ENCODE results near the gene WDR38. TPM values are rescaled to one million over a fixed set of nuclear protein-coding genes. Genes with fewer than 3 reads are reported as not detected.

WDR38 gene
- total RNA-seq, 4 donors from 2014 or later: 0.33 to 1.5 (median 0.79) TPM; not detected in 1

DNA sequence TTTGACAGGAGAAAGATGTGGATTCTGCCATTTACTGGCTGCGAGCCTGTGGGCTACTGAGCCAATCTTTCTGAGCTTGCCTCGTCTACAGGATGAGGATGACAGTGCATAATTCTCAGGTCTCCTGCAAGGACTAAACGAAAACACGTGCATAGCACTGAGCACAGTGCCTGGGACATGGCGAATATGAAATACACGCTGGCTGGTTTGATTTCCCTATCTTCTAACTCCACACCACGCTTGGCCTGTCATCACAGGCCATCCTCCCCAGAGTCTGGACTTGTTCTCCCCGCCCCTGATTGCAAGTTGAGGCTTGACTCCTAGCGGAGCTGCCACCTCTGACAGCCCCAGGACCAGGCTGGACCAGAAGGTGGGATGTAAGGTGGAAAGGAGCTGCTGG, 46.6 kb downstream of the WDR38 start:
- 96 to 98% methylated on average over 9 of the region's 9 CpGs for WGBS, 2 donors
- no peaks in the 10 kb centered on the region for H3K9me3 ChIP-seq
- no peak overlapping the region for H3K27ac ChIP-seq
- H3K4me1 ChIP-seq: no peaks in the 10 kb centered on the region
- intact Hi-C loops (cut with DNase I): no loop called here
- TF ChIP-seq, protein P1, sequence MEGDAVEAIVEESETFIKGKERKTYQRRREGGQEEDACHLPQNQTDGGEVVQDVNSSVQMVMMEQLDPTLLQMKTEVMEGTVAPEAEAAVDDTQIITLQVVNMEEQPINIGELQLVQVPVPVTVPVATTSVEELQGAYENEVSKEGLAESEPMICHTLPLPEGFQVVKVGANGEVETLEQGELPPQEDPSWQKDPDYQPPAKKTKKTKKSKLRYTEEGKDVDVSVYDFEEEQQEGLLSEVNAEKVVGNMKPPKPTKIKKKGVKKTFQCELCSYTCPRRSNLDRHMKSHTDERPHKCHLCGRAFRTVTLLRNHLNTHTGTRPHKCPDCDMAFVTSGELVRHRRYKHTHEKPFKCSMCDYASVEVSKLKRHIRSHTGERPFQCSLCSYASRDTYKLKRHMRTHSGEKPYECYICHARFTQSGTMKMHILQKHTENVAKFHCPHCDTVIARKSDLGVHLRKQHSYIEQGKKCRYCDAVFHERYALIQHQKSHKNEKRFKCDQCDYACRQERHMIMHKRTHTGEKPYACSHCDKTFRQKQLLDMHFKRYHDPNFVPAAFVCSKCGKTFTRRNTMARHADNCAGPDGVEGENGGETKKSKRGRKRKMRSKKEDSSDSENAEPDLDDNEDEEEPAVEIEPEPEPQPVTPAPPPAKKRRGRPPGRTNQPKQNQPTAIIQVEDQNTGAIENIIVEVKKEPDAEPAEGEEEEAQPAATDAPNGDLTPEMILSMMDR (IDR thresholded peaks at IDR 0.05): no peak
- no peak for TF ChIP-seq POLR2A (IDR thresholded peaks at IDR 0.05)
- H3K36me3 ChIP-seq: peaks cover 25 to 28% of the 10 kb centered on the region in 2 donors
- no peaks in the 10 kb centered on the region for H3K27me3 ChIP-seq
- no peak overlapping the region for H3K4me3 ChIP-seq (replicated peaks in 1 of 3)
- no peak for DNase-seq

DNA sequence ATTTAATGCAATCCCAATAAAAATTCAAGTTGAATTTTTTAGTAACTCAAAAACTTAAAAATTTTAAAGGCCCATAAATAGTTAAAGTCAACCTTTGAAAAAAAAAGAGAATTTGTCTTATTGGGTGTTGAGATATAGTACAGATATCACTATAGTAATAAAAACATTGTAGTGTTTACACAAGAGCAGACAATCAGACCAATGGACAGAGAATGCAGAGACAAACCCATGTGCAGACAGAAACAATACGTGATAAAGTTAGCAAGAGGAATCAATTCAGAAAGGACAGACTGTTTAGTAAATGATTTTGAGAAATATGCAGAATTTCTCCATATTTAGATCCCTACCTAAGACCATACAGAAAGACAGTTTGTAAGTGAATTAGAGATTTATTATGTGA, 53.7 kb downstream of the WDR38 start:
- H3K4me3 ChIP-seq (replicated peaks in 1 of 3): no peak overlapping the region
- WGBS, 2 donors: 88 to 89% methylated on average over 1 of the region's 1 CpG
- TF ChIP-seq, protein P1 (IDR thresholded peaks at IDR 0.05): no peak
- no peak for TF ChIP-seq POLR2A (IDR thresholded peaks at IDR 0.05)
- H3K36me3 ChIP-seq: peaks cover 8 to 38% of the 10 kb centered on the region in 2 donors
- no peak overlapping the region for H3K27ac ChIP-seq
- H3K9me3 ChIP-seq: no peaks in the 10 kb centered on the region
- intact Hi-C loops (cut with DNase I): no loop called here
- no peaks in the 10 kb centered on the region for H3K4me1 ChIP-seq
- no peaks in the 10 kb centered on the region for H3K27me3 ChIP-seq
- no peak for DNase-seq

Small RNA genes lying within 50 kb of the gene (small RNA-seq; reads per million reads assigned to genes)
- not detected for gene RNU4-82P

Other genes starting within 250 kb of the WDR38 start
- 10 to 100 TPM; 15.3 to 25.0 (median 19.3) TPM for gene NR6A1, start 82.1 kb upstream of the WDR38 start, total RNA-seq
- gene OLFML2A, start 76.3 kb upstream of the WDR38 start, total RNA-seq: 10 to 100 TPM; 40.7 to 64.3 (median 50.2) TPM
- 1,000 to 10,000 TPM; 1,231 to 2,313 (median 2,047) TPM for gene RPL35, start 8.5 kb downstream of the WDR38 start, total RNA-seq
- gene ARPC5L, start 8.7 kb downstream of the WDR38 start, total RNA-seq: 10 to 100 TPM; 19.8 to 29.6 (median 20.4) TPM
- gene GOLGA1, start 87.6 kb downstream of the WDR38 start, total RNA-seq: 10 to 100 TPM; 15.3 to 27.7 (median 18.6) TPM

Measured in thyroid gland (tissue), 4 donors.